GM19452 (cell line): ENCODE data around the gene BRD4.
"Not testable (repeated sequence)": the region's sequence is repeated elsewhere in the genome, so short reads cannot be mapped to it uniquely, and the experiment has no call there.

Source experiments
- ATAC-seq: cut with Tn5 transposase; IDR thresholded peaks from one replicate; pipeline ENCODE4 v1.9.1; 2021; ENCODE audit not compliant: unreplicated experiment

The BRD4 gene

DNA sequence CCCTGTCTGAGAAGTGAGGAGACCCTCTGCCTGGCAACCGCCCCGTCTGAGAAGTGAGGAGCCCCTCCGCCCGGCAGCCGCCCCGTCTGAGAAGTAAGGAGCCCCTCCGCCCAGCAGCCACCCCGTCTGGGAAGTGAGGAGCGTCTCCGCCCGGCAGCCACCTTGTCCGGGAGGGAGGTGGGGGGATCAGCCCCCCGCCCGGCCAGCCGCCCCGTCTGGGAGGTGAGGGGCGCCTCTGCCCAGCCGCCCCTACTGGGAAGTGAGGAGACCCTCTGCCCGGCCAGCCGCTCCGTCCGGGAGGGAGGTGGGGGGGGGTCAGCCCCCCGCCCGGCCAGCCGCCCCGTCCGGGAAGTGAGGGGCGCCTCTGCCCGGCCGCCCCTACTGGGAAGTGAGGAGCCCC lies 30.7 kb upstream of the BRD4 start:
- not testable (repeated sequence) for ATAC-seq

DNA sequence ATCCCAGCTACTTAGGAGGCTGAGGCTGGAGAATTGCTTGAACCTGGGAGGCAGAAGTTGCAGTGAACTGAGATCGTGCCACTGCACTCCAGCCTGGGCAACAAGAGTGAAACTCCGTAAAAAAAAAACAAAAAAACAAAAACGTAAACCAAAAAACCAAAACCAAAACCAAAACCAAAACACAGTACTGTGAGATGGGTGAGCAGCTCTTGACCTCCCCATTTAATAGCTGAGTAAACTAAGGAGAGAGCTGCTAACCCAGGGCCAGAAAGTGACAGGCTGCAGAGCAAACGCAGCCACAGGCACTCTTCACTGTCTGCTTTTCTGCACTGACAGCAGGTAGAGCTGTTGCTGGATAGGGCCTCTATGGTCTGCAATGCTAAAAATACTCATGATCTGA lies 27.7 kb upstream of the BRD4 start:
- ATAC-seq, result not testable (repeated sequence)

DNA sequence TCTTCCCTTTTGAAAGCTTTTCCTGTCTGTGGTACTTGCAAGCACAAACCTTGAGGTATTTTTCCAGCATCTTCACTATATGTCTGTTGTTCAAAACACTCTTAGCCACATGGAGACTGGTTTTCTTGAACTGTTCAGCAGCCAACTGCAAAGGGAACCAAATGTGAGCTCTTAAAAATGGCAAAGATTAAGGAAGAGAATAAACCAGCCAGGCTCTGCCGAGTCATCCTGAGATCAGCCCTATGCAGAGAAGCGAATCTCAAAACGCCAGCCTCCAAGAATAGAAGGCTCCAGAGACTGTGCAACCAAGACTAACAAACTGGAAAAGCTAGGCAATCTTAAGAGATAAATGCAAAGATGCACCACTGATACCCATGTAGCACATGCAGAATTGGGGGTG lies 26.6 kb upstream of the BRD4 start:
- ATAC-seq, result no peak

DNA sequence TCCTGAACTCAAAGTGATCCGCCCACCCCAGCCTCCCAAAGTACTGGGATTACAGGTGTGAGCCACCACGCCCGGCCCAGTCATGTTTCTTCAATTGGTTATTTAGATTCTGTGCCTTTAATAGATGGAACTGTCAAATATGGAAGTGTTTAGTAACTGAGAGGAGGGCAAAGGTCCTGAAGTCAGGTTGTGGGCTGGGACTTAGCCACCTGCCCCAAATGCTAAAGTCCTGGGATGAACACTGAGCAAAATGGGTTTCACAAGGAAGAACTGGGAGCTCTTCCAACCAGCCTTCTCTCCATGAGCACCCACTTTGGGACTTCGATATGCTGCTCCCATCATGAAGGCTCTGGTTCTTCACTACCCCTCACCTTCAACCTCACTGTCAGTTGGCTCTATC lies 25.6 kb upstream of the BRD4 start:
- no peak for ATAC-seq

DNA sequence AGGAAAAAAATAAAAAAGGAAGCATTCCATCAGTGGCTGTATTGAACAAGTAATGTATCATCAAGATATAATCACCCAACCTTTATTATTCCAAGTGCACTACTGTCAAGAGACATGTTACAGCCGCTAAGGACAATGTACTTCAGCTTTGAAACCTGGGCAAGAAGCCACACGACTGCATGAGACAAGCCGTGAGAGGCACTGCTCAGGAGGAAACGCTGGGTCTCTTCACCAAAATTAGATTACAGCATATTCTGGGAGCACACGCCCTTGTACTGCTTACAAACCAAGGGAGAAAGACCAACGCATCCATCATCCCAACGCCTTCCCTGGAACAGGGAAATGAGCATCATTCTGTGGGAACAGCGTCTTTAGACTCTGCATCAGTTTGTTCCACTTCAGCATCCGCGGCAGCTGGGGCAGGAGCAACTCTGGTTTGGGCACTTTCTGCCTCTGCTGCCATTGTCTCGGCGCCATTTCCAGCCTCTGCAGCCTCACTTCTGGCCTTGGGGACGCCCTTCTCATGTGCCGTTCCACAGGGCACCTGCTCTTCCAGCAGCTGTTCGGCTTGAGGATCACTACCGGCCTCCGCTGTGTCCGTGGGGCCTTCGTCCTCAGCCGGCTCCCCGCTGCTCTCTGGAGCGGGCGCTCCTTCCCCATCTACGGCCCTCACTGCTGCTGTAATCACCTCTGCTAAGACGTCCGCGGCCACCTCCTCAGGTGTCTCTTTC lies 22.4 kb upstream of the BRD4 start:
- no peak for ATAC-seq

DNA sequence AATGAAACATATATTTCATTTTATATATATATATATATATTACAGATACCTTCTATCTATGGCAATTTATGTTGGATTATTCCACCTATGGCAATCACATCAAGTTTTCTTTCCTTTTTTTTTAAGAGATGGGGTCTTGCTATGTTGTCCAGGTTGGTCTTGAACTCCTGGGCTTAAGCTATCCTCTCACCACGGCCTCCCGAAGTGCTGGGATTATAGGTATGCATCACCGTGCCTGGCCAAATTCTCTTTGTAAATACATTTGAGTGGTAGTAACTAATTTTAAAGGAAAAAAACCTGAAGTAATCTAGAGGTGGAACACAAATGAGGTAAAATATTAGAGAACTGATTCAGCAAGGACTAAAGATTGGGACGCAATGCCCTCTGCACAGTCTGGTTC lies 21.6 kb upstream of the BRD4 start:
- no peak for ATAC-seq

DNA sequence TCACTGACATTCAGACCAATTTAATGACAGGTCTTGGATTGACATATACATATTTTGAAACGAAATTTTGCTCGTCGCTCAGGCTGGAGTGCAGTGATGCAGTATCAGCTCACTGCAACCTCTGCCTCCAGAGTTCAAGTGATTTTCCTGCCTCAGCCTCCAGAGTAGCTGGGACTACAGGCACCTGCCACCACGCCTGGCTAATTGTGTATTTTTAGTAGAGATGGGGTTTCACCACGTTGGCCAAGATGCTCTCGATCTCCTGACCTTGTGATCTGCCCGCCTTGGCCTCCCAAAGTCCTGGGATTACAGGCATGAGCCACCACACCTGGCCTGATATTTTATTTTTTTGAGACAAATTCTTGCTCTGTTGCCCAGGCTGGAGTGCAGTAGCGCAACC lies 20.2 kb upstream of the BRD4 start:
- ATAC-seq, result not testable (repeated sequence)

DNA sequence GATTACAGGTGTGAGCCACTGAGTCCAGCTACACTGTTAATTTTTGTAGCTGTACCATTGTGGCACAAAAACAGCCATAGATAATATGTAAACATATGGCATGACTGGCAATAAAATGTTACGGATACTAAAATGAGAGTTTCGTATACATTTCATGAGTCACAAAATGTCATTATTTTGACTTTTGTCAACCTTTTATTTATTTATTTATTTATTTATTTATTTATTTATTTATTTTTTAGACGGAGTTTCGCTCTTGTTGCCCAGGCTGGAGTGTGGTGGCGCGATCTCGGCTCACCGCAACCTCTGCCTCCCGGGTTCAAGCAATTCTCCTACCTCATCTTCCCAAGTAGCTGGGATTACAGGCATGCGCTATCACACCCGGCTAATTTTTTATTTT lies 9.0 kb upstream of the BRD4 start:
- not testable (repeated sequence) for ATAC-seq

DNA sequence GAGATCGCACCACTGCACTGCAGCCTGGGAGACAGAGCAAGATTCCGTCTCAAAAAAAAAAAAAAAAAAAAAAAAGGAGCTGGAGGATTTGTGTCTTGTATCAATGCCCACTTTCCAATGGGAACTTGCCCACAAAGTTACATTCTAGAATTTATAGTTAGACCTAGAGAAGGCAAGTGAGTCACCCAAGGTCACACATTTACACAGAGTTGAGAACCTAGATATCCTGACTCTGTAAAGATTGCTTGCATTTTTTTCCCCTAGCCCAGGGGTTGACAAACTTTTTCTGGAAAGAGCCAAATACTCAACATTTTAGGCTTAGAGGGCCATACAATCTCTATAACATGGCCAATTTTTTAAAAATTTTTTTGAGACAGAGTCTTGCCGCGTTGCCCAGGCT lies 7.7 kb upstream of the BRD4 start:
- ATAC-seq, result no peak

DNA sequence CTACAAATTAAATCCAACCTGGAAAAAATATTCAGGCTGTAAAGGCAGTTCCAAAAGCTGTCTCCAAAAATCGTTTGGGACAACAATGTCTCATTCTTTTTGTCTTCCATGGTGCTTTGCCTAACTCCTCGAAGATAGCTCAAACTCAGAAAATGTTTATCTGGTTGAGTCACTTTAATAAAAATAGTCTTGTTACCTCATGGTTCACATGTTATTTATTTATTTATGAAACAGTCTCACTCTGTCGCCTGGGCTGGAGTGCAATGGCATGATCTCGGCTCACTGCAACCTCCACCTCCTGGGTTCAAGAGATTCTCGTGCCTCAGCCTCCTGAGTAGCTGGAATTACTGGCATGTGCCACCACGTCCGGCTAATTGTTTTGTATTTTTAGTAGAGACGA lies 4.9 kb upstream of the BRD4 start:
- ATAC-seq, result no peak

DNA sequence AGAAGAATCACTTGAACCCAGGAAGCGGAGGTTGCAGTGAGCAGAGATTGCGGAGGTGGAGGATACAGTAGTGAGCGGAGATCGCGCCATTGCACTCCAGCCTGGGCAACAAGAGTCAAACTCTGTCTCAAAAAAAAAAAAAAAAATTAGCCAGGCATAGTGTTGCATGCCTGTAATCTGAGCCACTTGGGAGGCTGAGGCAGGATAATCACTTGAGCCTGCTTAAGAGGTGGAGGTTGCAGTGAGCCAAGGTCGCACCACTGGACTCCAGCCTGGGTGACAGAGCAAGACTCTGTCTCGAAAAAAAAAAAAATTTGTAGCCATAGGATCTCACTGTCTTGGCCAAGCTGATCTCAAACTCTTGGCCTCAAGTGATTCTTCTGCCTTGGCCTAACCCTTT lies 3.7 kb upstream of the BRD4 start:
- ATAC-seq, result not testable (repeated sequence)

DNA sequence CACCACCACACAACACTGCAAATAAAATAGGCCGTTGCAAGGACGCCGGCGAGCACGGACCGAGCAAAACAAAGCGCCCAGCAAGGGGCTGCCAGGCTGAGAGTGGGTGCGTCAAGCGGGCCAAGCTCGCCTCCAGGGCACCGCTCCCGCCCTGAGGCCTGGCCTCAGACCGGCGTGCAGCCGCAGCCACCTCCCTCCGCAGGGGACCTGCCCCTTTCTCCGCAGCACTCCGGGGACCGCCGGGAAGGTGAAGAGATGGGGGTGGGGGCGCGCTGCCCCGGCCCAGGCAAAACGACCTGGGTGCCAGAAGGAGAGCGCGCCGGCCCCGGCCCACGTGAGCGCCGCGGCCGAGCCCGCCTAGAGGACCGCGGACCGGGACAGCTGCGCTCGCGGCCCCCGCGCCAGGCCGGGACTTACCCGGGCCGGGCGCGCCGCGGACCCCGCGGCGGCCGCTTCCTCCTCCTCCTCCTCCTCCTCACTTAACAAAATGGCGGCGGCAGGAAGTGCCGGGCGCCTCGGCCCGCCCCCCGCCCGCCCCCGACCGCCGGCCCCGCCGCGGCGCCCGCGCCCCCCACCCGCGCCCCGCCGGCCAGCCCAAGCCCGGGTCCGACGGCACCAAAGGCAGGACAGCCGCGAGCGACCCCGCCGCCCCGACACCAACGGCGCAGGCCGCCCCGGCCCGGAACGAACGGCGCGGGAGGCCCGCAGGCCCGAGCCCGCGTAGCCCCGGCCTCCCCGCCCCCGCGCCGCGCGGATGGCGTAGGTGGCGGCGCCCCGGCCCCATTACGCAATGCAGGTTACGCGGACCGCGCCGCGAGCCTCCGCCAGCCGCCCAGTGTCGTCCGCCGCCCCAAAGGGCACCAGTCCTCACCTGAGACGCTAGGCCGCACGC lies 674 bp downstream of the BRD4 start:
- peak; percentile 27 for ATAC-seq

DNA sequence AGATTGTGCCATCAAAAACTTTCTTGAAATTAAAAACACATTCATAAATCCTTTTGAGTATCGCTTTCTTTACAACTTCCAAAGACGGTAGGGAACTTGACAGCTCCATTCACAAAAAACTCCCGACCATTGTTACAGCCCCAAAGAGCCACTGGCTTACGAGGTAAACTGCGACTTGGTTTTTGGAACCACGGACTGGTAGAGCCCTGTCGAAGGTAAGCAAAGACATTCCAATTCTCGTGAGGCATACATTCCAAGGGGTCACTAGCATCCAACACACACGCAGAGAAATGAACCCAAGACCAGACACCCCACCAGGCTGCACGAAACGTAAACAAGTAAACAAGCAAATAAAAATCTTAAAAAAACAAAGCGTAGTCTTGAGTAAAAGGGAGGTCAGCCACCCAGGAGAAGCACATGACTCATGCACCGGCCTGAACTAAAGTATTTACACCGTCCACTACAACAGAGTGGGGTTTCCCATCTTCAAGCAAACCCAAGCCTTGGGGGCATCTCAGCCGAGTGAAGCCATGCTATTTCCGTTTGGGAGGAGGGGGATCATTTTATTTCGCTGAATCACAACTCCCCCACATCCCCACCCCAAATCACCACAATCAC lies 1.4 kb downstream of the BRD4 start:
- no peak for ATAC-seq

DNA sequence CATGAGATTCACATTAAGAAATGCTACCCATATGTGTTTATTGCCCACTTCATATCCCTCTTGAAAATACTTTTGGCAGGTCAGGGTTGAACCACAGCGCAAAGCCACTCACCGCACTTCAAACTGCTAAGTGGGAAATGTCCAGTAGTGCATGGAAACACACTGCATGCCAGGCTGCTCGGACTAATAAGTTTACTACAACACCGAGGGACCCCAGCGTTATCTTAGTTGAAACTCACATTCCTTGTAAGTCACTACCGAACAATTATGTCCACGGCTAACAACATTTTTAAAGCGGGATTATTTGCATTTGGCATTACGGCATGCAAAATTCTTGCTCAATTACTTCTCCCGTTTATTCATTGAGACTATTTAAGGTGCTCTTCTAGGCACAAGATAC lies 4.0 kb downstream of the BRD4 start:
- no peak for ATAC-seq

DNA sequence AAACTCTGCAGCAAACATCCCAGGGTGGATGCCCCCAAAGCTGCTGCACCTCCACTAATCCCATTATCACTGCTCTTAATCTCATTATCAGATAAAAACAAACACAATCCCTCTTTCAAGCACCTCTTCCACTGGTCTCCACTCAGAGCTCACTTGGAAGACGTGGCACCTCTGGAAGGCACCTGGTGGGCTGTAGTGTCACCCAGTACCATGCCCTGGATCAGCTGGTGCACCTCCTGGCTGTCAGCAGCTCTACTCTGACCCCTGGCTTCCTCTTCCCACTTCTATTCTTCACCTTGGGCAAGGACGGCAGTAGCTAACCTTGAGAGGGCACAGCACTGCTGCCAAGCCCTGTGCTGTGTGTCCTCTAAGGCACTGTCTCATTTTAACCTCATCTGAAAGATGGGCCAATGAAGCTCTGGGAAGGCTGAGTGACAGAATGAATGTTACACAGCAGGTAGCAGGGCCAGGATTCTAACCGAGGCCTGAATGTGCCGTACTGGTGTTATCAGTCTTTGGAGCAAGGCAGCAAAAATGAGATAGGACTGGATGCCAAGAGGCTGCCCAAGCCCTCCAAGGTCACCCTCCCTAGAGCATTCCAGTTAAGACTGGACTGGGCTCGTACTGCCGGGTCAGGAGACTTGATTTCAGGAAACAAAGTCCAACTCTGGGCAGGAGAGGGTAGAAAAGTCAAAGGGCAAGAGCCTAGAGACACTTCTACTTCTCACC lies 7.4 kb downstream of the BRD4 start:
- ATAC-seq, result no peak

DNA sequence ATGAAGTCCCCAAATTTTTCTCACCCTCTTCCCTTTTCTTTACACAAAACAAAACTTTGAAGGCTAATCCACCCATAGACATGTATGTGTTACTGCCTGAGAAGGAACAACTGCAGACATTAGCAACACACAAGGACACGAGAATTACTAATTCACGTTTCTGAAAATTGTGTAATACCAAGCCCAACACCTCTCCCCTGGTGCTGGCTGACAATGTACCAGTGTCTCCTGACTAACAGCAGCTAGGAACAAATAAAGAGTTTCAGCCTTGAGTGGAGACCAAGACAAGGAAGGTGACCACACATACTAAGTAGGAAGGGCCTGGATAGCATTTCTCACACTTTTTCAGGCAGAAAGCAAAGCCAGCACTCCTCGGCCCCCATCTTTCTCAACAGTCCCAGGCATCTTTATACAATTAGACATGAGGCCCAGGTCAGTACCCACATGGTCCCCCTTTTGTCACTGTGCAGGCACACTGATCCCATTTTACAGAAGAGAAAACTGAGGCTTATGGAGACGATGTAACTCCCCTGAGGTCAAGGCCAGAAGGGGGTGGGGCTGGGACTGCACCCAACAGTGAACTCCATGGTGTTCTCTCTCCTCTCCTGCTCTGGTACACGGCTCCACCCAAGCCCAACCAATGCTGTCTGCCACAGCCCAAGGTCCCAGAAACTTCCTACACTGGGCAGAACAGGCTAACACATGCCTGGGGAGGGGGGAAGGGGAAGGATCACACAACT lies 8.7 kb downstream of the BRD4 start:
- ATAC-seq, result no peak

DNA sequence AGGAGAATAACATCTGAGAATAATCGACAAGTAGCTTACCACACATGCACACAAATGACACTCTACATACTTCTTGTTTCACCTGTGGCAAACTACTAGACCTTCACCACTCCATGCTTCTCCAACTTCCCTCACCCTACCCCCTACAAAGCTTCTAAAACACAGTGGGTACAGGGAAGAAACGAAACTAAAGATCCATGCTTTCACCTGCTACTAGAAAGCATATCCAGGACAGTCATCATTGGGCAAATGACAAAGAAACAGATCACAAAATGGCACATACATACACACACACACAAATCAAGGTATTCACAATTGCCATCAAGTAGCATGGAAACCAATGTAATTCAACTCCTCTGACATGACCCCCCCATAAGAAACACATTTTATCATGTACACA lies 10.6 kb downstream of the BRD4 start:
- ATAC-seq, result no peak

DNA sequence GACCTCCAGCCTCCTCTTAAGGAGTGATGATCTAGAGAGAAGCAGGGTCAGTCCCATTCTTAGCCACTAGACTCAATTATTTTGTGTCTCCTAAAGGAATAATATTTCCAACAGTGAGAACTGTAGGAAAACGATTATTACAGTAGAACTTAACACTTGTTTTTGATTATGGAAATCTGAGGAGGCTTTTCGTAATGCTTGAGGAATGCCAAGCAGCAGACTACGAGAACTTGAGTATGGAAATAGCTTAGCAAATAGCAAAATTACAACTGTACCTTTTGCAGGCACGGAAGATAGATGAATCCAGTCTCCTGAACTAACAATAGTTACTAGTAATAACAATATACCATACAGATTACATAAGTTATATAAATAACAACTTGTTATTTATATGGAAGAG lies 12.2 kb downstream of the BRD4 start:
- ATAC-seq, result no peak

DNA sequence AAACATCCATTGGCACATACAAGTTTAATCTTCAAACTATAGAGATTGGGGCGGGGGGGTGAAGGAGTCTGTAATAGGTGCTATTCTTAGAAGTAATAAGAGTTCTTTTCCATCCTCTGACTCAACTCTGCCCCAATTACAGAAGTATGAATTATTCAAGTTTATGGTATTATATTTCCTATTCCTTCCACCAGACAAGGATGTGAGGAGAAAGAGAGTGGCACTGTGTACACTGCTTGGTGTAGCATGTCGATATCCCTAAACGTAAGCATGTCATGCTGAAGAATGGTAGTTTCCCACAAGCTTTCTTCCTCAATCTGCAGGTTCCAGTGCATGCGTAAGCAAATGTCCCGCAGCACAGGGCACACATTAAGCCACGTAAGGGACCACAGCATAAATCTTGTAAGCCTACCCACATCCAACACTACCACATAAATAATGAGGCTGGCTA lies 14.1 kb downstream of the BRD4 start:
- ATAC-seq, result no peak

DNA sequence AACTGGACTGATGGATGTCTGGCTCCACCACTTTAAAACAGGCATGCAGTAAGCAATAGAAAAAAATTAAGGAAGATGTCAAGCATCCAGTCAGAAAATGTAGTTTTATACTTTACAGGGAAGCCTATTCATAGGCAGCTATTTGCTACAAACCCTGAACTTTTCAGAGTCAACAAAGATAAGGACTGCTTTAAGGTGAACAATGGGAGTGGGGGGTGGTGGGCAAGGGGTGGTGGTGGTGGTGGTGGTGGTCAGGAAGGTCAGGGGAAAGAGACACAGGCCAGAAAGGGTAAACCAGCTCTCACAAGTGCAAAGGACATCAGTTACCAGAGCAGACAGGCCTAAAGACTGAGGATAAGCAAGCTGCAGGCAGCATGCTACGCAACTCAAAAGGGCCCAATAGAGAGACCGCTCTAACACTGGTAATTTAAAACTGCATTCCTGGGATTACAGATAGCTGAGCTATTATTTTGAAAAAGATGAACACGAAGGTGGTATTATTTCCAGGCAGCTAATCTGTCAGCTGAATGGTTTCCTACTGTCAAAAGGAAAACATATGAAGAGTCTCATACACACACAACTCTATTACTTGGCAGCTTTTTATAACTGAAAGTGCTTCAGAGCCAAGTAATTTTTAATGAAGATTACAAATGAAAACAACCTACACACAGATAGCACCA lies 14.8 kb downstream of the BRD4 start:
- ATAC-seq, result no peak
